HG03066 (cell line): ENCODE results near the gene ZNF865.

Experiments
- ATAC-seq: cut with Tn5 transposase; IDR thresholded peaks from one replicate; pipeline ENCODE4 v1.9.1; 2021; ENCODE audit warnings: low read depth; ENCODE audit not compliant: unreplicated experiment

The ZNF865 gene

GRCh38 chr19:55603581-55604292, 1.7 kb upstream of the ZNF865 start:
- no peak for ATAC-seq

GRCh38 chr19:55605207-55605636, 225 bp upstream of the ZNF865 start:
- peak; percentile 77 for ATAC-seq

- ATAC-seq = no peak
These were observed 982 bp downstream of the ZNF865 start for GRCh38 chr19:55606471-55606787.

GRCh38 chr19:55606817-55607216, 1.4 kb downstream of the ZNF865 start:
- no peak for ATAC-seq

- ATAC-seq = no peak
These were observed 3.9 kb downstream of the ZNF865 start for GRCh38 chr19:55609326-55609725.

GRCh38 chr19:55611300-55611982, 6.0 kb downstream of the ZNF865 start:
- no peak for ATAC-seq

- no peak for ATAC-seq
These were observed 6.7 kb downstream of the ZNF865 start for GRCh38 chr19:55611983-55612645.

GRCh38 chr19:55613396-55613795, 7.9 kb downstream of the ZNF865 start:
- ATAC-seq = no peak

- ATAC-seq = no peak
These were observed 8.7 kb downstream of the ZNF865 start for GRCh38 chr19:55613930-55614710.

GRCh38 chr19:55614711-55615542, 9.5 kb downstream of the ZNF865 start:
- no peak for ATAC-seq

GRCh38 chr19:55615543-55616394, 10.3 kb downstream of the ZNF865 start:
- ATAC-seq = no peak

GRCh38 chr19:55616395-55616875, 11.0 kb downstream of the ZNF865 start:
- no peak for ATAC-seq

GRCh38 chr19:55617426-55617825, 12.0 kb downstream of the ZNF865 start:
- no peak for ATAC-seq

GRCh38 chr19:55618426-55618825, 13.0 kb downstream of the ZNF865 start:
- no peak for ATAC-seq

- ATAC-seq = no peak
These were observed 13.8 kb downstream of the ZNF865 start for GRCh38 chr19:55619286-55619685.

GRCh38 chr19:55620410-55621204, 15.2 kb downstream of the ZNF865 start:
- ATAC-seq = no peak

- ATAC-seq = no peak
These were observed 15.8 kb downstream of the ZNF865 start for GRCh38 chr19:55621205-55621672.

GRCh38 chr19:55621673-55622231, 16.3 kb downstream of the ZNF865 start:
- ATAC-seq = no peak
